CD14-positive monocyte (primary cell): ENCODE results near the gene GGA2. TPM values are rescaled to one million over a fixed set of nuclear protein-coding genes. Genes with fewer than 3 reads are reported as not detected.
A peak's percentile ranks its signal among the peaks of the same experiment; 100 is the strongest.

ENCODE experiments used
- DNase-seq, 3 donors: peaks; one replicate each; pipeline ENCODE4 v3.0.0-alpha.2; 2011 to 2022
- H2AFZ ChIP-seq: 2 replicates; pipeline ENCODE4 v1.6.0; 2012; ENCODE audit warnings: mild to moderate bottlenecking, low read depth, low read length, inconsistent platforms; ENCODE audit not compliant: insufficient read depth, poor library complexity, severe bottlenecking
- H3K27ac ChIP-seq, 2 donors: 1 replicate in 1 of 2; 2 replicates in 1 of 2; pipeline ENCODE4 v1.5.1; 2012 to 2013; ENCODE audit warnings: low read length in 2 of 2, control low read depth in 1 of 2, inconsistent platforms in 1 of 2, low read depth in 1 of 2, mild to moderate bottlenecking in 1 of 2
- H3K27me3 ChIP-seq, 2 donors: one replicate each; pipeline versions ENCODE4 v1.6.0 to v1.6.1; 2011 to 2013; ENCODE audit warnings: low read length in 2 of 2; ENCODE audit not compliant: control insufficient read depth in 2 of 2, insufficient read depth in 2 of 2
- H3K36me3 ChIP-seq, 2 donors: replicated peaks in 1 of 2; 1 replicate in 1 of 2; 2 replicates in 1 of 2; pipeline versions ENCODE4 v1.5.1 to v1.6.1; 2012 to 2013; ENCODE audit warnings: low read length in 2 of 2, control low read depth in 1 of 2, inconsistent platforms in 1 of 2, mild to moderate bottlenecking in 1 of 2; ENCODE audit not compliant: insufficient read depth in 2 of 2, control insufficient read depth in 1 of 2
- H3K4me1 ChIP-seq, 2 donors: 1 replicate in 1 of 2; 2 replicates in 1 of 2; pipeline versions ENCODE4 v1.5.1 to v1.6.1; 2012 to 2013; ENCODE audit warnings: low read length in 2 of 2, control low read depth in 1 of 2, inconsistent platforms in 1 of 2, mild to moderate bottlenecking in 1 of 2, moderate library complexity in 1 of 2; ENCODE audit not compliant: insufficient read depth in 2 of 2, control insufficient read depth in 1 of 2
- H3K4me2 ChIP-seq: replicated peaks from 2 replicates; pipeline ENCODE3; 2012; ENCODE audit warnings: low read length, moderate library complexity, mild to moderate bottlenecking; ENCODE audit not compliant: poor library complexity, severe bottlenecking; ENCODE audit errors: extremely low read depth
- H3K4me3 ChIP-seq, 3 experiments: fragments of 200-600 bp in 1 of 3; sonication (generic) in 1 of 3; replicated peaks in 1 of 3; 1 replicate in 2 of 3; 2 replicates in 1 of 3; pipeline ENCODE4 v1.5.1; 2011 to 2013; ENCODE audit warnings: low read length in 3 of 3, mild to moderate bottlenecking in 3 of 3, control low read depth in 2 of 3, low read depth in 2 of 3, inconsistent platforms in 1 of 3, moderate library complexity in 1 of 3
- H3K79me2 ChIP-seq: 2 replicates; pipeline ENCODE4 v1.6.0; 2012; ENCODE audit warnings: mild to moderate bottlenecking, control low read depth, inconsistent platforms, low read length, moderate library complexity; ENCODE audit not compliant: insufficient read depth
- H3K9ac ChIP-seq: 2 replicates; pipeline ENCODE4 v1.6.0; 2017; ENCODE audit warnings: low read length, mild to moderate bottlenecking; ENCODE audit not compliant: insufficient read depth, poor library complexity, severe bottlenecking
- H3K9me3 ChIP-seq, 2 donors: replicated peaks in 1 of 2; 1 replicate in 1 of 2; 2 replicates in 1 of 2; pipeline versions ENCODE4 v1.5.1 to v1.6.1; 2012 to 2013; ENCODE audit warnings: low read length in 2 of 2, control low read depth in 1 of 2; ENCODE audit not compliant: control insufficient read depth in 1 of 2, insufficient read depth in 1 of 2
- H4K20me1 ChIP-seq: 2 replicates; pipeline ENCODE4 v1.6.0; 2012; ENCODE audit warnings: mild to moderate bottlenecking, low read length, control low read depth, moderate library complexity; ENCODE audit not compliant: insufficient read depth
- H3K27ac Mint-ChIP-seq, 7 donors: one replicate each; pipeline ENCODE4 v1.8.0; 2020; ENCODE audit warnings: mild to moderate bottlenecking in 7 of 7, mixed read lengths in 7 of 7, moderate library complexity in 6 of 7, inconsistent platforms in 2 of 7
- H3K27me3 Mint-ChIP-seq, 3 donors: one replicate each; pipeline ENCODE4 v1.8.0; 2021 to 2022; ENCODE audit warnings: low read depth in 3 of 3, mild to moderate bottlenecking in 3 of 3, mixed read lengths in 3 of 3, moderate library complexity in 3 of 3, inconsistent platforms in 1 of 3
- H3K36me3 Mint-ChIP-seq, 2 donors: one replicate each; pipeline ENCODE4 v1.8.0; 2020; ENCODE audit warnings: mixed read lengths in 2 of 2, inconsistent platforms in 1 of 2, mild to moderate bottlenecking in 1 of 2
- H3K4me1 Mint-ChIP-seq: one replicate; pipeline ENCODE4 v1.8.0; 2020; ENCODE audit warnings: mild to moderate bottlenecking, mixed read lengths
- H3K4me3 Mint-ChIP-seq, 2 donors: one replicate each; pipeline ENCODE4 v1.8.0; 2020; ENCODE audit warnings: mild to moderate bottlenecking in 2 of 2, mixed read lengths in 2 of 2, moderate library complexity in 1 of 2
- H3K9me3 Mint-ChIP-seq, 7 donors: one replicate each; pipeline ENCODE4 v1.8.0; 2020 to 2022; ENCODE audit warnings: mixed read lengths in 7 of 7, mild to moderate bottlenecking in 6 of 7, moderate library complexity in 6 of 7, inconsistent platforms in 2 of 7
- WGBS: methylation state at CpG from one replicate; pipeline ENCODE4 v1.1.5; 2013; ENCODE audit warnings: missing lambda C conversion rate; ENCODE audit not compliant: insufficient coverage; 5-methylcytosine and 5-hydroxymethylcytosine counted together
- intact Hi-C, 2 donors: fragments of 100-400 bp; cut with micrococcal nuclease; formaldehyde crosslinking; loops; one replicate each; pipeline versions ENCODE4 v1.15.0 to v1.15.1; 2023
- polyA plus RNA-seq, 3 donors: library from polyadenylated mRNA; depleted of rRNA in 1 of 3; unstranded in 2 of 3; stranded (reverse) in 1 of 3; fragments of 300-500 nt in 2 of 3; fragments of >200 nt in 1 of 3; fragmentation: Illumina TruSeq in 2 of 3; gene quantifications; 1 replicate in 2 of 3; 2 replicates in 1 of 3; pipeline ENCODE4 v1.2.3, GENCODE V29; 2012 to 2021
- TF ChIP-seq, protein P1 (sequence below): fragments of 200-600 bp; IDR thresholded peaks from one replicate; pipeline ENCODE4 v1.8.0; 2022; ENCODE audit warnings: antibody characterized with exemption, mild to moderate bottlenecking

Gene GGA2
- polyA plus RNA-seq, 3 donors: 37.5 to 55.4 (median 49.5) TPM

DNA sequence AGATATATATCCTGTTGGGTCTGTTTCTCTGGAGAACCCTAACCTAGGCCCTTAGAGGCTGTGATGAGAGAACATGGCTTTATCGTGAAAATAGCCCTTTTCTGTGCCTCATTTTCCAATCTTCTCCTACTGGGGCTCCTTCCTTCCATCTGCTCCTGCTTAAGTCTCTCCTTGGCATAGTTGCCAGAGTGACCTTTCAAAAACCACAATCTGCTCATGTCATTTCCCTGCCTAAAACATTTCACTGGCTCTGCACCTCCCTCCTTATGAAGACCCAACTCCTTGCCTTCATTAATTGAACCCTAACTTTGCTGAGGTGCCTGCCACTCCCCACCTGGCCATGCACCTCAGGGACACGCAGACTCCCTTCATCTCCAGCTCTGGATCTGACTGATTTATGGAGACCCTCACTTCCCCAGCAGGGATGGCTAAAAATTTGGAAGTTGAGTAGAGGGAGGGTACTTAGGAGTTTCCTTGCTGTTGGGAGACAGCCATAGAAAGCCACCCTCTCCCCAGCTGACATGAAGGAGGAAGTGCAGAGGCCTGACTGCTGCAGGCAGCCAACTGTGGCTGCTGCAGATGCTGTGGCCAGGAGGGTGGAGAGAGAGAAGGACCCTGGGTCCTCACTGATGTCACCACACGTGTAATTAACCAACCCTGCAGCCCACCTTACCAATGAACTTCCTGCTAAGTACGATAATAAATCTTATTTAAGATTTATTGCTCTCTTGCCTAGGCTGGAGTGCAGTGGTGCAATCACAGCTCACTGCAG lies 6.3 kb upstream of the GGA2 start:
- Histone ChIP-seq H3K4me2 (peak overlapping the region; percentile 7), H3K9ac (no peak overlapping the region), H3K27me3 (no peaks in the 10 kb centered on the region), H4K20me1 (no peaks in the 10 kb centered on the region), H3K4me3 (no peak overlapping the region), H3K4me1 (peaks cover 51 to 53% of the 10 kb centered on the region in 2 donors), H3K79me2 (peaks cover 5% of the 10 kb centered on the region), H3K27ac (peak overlapping the region; percentile 9 to 62), H2AFZ (peak overlapping the region; percentile 49), H3K36me3 (no peaks in the 10 kb centered on the region), H3K9me3 (no peaks in the 10 kb centered on the region)
- Mint-ChIP-seq H3K4me3 (no peak overlapping the region), H3K36me3 (peaks cover 4 to 5% of the 10 kb centered on the region in 2 donors), H3K9me3 (no peaks in the 10 kb centered on the region), H3K27ac (peak overlapping the region in 6 of 7 donors; percentile 19 to 82 (median 57)), H3K27me3 (no peaks in the 10 kb centered on the region), H3K4me1 (peaks cover 45% of the 10 kb centered on the region)
- intact Hi-C loops: loop anchor here in 1 of 2 donors (10.0 kb wide), 1 partner anchor 128 kb away; the partner anchor contains the start of genes DCTN5 and PALB2
- TF ChIP-seq, protein P1, sequence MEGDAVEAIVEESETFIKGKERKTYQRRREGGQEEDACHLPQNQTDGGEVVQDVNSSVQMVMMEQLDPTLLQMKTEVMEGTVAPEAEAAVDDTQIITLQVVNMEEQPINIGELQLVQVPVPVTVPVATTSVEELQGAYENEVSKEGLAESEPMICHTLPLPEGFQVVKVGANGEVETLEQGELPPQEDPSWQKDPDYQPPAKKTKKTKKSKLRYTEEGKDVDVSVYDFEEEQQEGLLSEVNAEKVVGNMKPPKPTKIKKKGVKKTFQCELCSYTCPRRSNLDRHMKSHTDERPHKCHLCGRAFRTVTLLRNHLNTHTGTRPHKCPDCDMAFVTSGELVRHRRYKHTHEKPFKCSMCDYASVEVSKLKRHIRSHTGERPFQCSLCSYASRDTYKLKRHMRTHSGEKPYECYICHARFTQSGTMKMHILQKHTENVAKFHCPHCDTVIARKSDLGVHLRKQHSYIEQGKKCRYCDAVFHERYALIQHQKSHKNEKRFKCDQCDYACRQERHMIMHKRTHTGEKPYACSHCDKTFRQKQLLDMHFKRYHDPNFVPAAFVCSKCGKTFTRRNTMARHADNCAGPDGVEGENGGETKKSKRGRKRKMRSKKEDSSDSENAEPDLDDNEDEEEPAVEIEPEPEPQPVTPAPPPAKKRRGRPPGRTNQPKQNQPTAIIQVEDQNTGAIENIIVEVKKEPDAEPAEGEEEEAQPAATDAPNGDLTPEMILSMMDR: no peak
- peak in 1 of 3 donors; percentile 46 for DNase-seq
- 80% methylated on average over 1 of the region's 4 CpGs for whole genome bisulfite sequencing

DNA sequence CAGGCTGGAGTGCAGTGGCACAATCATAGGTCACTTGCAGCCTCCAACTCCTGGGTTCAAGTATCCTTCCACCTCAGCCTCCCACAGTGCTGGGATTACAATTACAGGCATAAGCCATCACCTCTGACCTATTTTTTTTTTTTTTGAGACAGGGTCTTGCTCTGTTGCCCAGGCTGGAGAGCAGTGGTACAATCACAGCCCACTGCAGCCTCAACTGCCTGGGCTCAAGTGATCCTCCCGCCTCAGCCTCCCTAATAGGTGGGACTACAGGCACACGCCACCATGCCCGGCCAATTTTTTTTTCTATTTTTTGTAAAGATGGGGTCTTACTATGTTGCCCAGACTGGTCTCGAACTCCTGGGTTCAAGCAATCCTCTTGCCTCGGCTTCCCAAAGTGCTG lies 5.6 kb upstream of the GGA2 start:
- Histone ChIP-seq H3K4me1 (peaks cover 45 to 47% of the 10 kb centered on the region in 2 donors), H3K9me3 (no peaks in the 10 kb centered on the region), H3K9ac (no peak overlapping the region), H3K36me3 (no peaks in the 10 kb centered on the region), H3K27ac (no peak overlapping the region), H3K4me2 (no peak overlapping the region), H4K20me1 (no peaks in the 10 kb centered on the region), H3K4me3 (no peak overlapping the region), H3K79me2 (peaks cover 6% of the 10 kb centered on the region), H2AFZ (no peak overlapping the region), H3K27me3 (no peaks in the 10 kb centered on the region)
- TF ChIP-seq, protein P1: no peak
- Mint-ChIP-seq H3K27ac (no peak overlapping the region), H3K9me3 (peaks cover 0 to 2% (median 0%) of the 10 kb centered on the region in 7 donors), H3K4me1 (peaks cover 39% of the 10 kb centered on the region), H3K27me3 (peaks cover 0 to 2% (median 0%) of the 10 kb centered on the region in 3 donors), H3K36me3 (peaks cover 3 to 5% of the 10 kb centered on the region in 2 donors), H3K4me3 (no peak overlapping the region)
- DNase-seq: no peak
- intact Hi-C loops: loop anchor here in 1 of 2 donors (10.0 kb wide), 1 partner anchor 129 kb away; the partner anchor contains the start of genes DCTN5 and PALB2
- WGBS: 100% methylated on average over 1 of the region's 5 CpGs
